ES-I3 (cell line): ENCODE data around the gene KLHL18.

Source experiments
- H3K36me3 ChIP-seq: 2 replicates; pipeline ENCODE4 v1.6.1; 2013; ENCODE audit warnings: mild to moderate bottlenecking, low read length, control low read depth, moderate library complexity; ENCODE audit not compliant: insufficient read depth
- H3K4me1 ChIP-seq: 2 replicates; pipeline ENCODE4 v1.6.1; 2013; ENCODE audit warnings: mild to moderate bottlenecking, control low read depth, low read length; ENCODE audit not compliant: insufficient read depth
- H3K9ac ChIP-seq: 2 replicates; pipeline ENCODE4 v1.6.1; 2013; ENCODE audit warnings: low read depth, mild to moderate bottlenecking, low read length, moderate library complexity
- H3K9me3 ChIP-seq: 2 replicates; pipeline ENCODE4 v1.6.1; 2013; ENCODE audit warnings: mild to moderate bottlenecking, low read length, moderate library complexity; ENCODE audit not compliant: control insufficient read depth, insufficient read depth

Gene KLHL18

GRCh38 chr3:47370887-47371697 is 88.3 kb downstream of the KLHL18 start:
- no peaks in the 10 kb centered on the region for H3K9me3 ChIP-seq
- no peaks in the 10 kb centered on the region for H3K36me3 ChIP-seq
- no peaks in the 10 kb centered on the region; the same call in 1 of the 2 replicates for H3K4me1 ChIP-seq
- no peak overlapping the region for H3K9ac ChIP-seq

- H3K4me1 ChIP-seq: no peaks in the 10 kb centered on the region; the same call in 1 of the 2 replicates
- no peaks in the 10 kb centered on the region for H3K36me3 ChIP-seq
- no peaks in the 10 kb centered on the region for H3K9me3 ChIP-seq
- no peak overlapping the region for H3K9ac ChIP-seq
Observed at GRCh38 chr3:47374587-47374986, 91.8 kb downstream of the KLHL18 start.

DNA sequence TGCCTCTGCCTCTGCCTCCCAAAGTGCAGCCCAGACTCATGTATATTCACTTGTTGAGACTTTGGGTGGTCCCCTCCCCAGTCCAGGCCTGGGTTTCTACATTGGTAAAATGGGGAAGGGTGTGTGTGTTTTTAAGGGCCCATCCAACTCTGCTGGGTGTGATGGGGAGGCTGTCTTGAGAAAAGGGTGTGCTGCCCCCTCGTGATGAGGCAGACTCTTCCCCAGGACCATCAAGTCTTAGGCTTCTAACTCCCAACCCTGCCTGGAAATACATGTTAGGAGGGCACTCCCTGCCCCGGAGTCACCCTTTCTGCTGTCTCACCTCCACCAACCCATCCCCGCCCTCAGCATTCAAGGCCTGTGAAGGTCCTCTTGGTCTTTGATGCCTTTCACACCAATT is 93.6 kb downstream of the KLHL18 start:
- Histone ChIP-seq H3K9me3 (no peaks in the 10 kb centered on the region), H3K9ac (no peak overlapping the region), H3K4me1 (no peaks in the 10 kb centered on the region; the same call in 1 of the 2 replicates), H3K36me3 (no peaks in the 10 kb centered on the region)

- Histone ChIP-seq H3K9ac (no peak overlapping the region), H3K9me3 (no peaks in the 10 kb centered on the region), H3K36me3 (no peaks in the 10 kb centered on the region), H3K4me1 (no peaks in the 10 kb centered on the region)
Observed at GRCh38 chr3:47377186-47377585, 94.4 kb downstream of the KLHL18 start.

GRCh38 chr3:47378869-47379268 is 96.1 kb downstream of the KLHL18 start:
- no peak overlapping the region for H3K9ac ChIP-seq
- H3K36me3 ChIP-seq: no peaks in the 10 kb centered on the region
- H3K9me3 ChIP-seq: no peaks in the 10 kb centered on the region
- no peaks in the 10 kb centered on the region for H3K4me1 ChIP-seq

DNA sequence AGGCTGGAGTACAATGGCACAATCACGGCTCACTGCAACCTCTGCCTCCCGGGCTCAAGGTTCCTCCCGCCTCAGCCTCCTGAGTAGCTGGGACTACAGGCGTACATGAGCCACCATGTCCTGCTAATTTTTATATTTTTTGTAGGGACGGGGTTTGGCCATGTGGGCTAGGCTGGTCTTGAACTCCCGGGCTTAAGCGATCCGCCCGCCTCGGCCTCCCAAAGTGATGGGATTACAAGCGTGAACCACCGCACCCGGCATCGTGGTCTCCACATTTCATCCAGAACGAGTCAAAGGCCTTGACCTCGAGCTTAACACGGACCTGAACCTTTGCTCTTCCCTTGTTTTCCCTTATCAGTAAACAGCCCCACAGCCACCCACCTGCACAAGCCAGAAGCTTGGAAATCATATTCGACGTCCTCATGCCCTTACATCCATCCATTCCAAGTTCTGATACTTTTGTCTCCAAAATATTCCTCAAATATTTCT is 96.7 kb downstream of the KLHL18 start:
- Histone ChIP-seq H3K9ac (peak overlapping the region; percentile 88), H3K9me3 (no peaks in the 10 kb centered on the region), H3K36me3 (no peaks in the 10 kb centered on the region), H3K4me1 (no peaks in the 10 kb centered on the region)

GRCh38 chr3:47380026-47380600 is 97.4 kb downstream of the KLHL18 start:
- peak overlapping the region; percentile 88 for H3K9ac ChIP-seq
- no peaks in the 10 kb centered on the region for H3K9me3 ChIP-seq
- H3K36me3 ChIP-seq: no peaks in the 10 kb centered on the region
- H3K4me1 ChIP-seq: no peaks in the 10 kb centered on the region

GRCh38 chr3:47380601-47381316 is 98.0 kb downstream of the KLHL18 start, which contains the start of gene PTPN23:
TSS of gene PTPN23 (plus strand) at chr3:47381021. CDS start at chr3:47381097, 76 bp downstream.
- Histone ChIP-seq H3K36me3 (no peaks in the 10 kb centered on the region), H3K9me3 (no peaks in the 10 kb centered on the region), H3K9ac (peak within 1 kb of the TSS; percentile 88), H3K4me1 (no peaks in the 10 kb centered on the region)

- no peaks in the 10 kb centered on the region for H3K36me3 ChIP-seq
Observed at GRCh38 chr3:47381317-47382157, 98.8 kb downstream of the KLHL18 start.

GRCh38 chr3:47384425-47384824 is 101.7 kb downstream of the KLHL18 start:
- Histone ChIP-seq H3K4me1 (no peaks in the 10 kb centered on the region), H3K36me3 (no peaks in the 10 kb centered on the region), H3K9me3 (no peaks in the 10 kb centered on the region), H3K9ac (no peak overlapping the region)

More at GRCh38 chr3:47381317-47382157, 98.8 kb downstream of the KLHL18 start:
- Histone ChIP-seq H3K9me3 (no peaks in the 10 kb centered on the region), H3K4me1 (no peaks in the 10 kb centered on the region), H3K9ac (peak overlapping the region; percentile 88)

DNA sequence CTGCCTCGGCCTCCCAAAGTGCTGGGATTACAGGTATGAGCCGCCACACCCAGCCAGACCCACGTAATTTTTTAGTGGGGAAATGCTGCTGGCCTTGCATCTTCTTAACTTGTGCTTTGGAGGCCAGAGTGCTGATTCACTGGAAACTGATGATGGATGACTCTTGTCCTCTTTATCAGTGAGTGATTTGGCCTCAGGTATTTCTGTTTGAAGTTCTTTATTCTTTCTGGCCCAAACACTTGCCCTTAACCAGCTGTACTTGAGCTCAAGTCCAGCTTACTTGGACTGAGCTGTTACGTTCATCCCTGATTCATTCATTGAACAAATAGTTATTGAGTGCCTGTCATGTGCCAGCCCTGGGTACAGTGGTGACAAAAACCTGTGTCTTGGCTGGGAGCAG is 102.3 kb downstream of the KLHL18 start:
- Histone ChIP-seq H3K36me3 (no peaks in the 10 kb centered on the region), H3K4me1 (no peaks in the 10 kb centered on the region), H3K9ac (no peak overlapping the region), H3K9me3 (no peaks in the 10 kb centered on the region)

DNA sequence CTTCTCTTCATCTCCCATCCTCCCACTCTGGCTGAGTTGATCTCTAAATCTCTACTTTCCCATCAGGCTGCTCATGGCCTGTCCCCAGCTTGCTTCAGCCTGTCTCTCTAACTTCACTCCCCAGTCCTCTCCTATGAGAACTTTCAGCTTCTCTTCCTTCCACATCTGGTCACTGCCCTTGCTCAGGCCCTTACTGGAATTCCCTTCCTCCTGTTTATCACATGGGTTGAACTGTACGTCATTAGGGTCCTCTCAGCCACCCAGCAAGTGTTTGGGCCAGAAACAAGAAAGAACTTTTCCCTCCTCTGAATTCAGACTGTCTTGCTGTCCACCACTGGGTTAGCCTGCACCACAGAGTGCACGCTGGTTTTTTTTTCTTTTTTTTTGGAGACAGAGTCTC is 103.1 kb downstream of the KLHL18 start:
- no peaks in the 10 kb centered on the region for H3K9me3 ChIP-seq
- no peak overlapping the region for H3K9ac ChIP-seq
- no peaks in the 10 kb centered on the region for H3K4me1 ChIP-seq
- no peaks in the 10 kb centered on the region for H3K36me3 ChIP-seq

DNA sequence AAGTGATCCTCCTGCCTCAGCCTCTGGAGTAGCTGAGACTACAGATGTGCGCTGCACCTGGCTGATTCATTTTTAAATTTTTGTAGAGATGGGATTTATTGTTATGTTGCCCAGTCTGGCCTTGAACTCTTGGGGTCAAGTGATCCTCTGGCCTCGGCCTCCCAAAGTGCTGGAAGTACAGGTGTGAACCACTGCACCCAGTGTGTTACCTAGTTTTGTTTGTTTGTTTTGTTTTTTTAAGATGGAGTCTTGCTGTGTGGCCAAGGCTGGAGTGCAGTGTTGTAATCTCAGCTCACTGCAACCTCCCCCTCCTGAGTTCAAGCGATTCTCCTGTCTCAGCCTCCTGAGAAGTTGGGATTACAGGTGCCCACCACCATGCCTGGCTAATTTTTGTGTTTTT is 110.2 kb downstream of the KLHL18 start:
- Histone ChIP-seq H3K9me3 (no peaks in the 10 kb centered on the region), H3K4me1 (no peaks in the 10 kb centered on the region), H3K36me3 (no peaks in the 10 kb centered on the region; the same call in 1 of the 2 replicates), H3K9ac (no peak overlapping the region)
